ENCODE results near the gene PRKCA.

DNA sequence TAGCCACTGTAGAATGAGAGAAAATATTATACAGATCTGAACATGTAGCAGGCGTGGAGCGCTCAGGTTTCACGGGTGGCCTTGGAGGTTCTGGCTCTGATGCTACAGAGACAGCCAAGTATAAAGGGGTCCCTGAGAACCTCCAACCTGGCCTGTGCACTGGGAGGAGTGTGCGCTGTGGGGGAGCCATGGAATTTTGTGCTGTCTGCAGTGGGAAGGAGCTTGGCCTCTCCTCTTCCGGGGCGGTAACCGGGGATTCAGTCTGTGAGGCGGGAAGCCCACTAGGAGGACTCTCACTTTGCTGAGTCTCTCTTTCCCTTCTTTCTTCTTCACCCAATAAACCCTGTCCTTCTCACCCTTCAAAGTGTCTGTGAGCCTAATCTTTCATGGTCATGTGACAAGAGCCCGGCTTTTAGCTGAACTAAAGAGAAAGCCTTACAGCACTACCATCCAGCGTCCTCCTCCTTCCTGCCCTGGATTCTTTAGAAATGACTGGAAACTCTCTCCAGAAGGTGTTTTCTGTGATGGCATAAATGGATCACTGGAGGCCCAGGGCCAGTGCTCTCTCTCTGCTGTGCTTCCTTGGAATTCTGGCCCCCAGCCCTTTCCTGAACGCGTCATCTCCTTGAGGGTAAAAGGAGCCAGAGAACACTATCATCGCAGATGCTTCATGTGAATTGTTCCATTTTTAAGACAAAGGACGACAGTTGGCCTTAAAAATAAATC, 300.4 kb downstream of the PRKCA start:
- TF ChIP-seq POLR2AphosphoS5 (IDR thresholded peaks at IDR 0.05; ENCODE audit: insufficient read depth, low read depth, low read length): no peak
- TF ChIP-seq, protein P1, sequence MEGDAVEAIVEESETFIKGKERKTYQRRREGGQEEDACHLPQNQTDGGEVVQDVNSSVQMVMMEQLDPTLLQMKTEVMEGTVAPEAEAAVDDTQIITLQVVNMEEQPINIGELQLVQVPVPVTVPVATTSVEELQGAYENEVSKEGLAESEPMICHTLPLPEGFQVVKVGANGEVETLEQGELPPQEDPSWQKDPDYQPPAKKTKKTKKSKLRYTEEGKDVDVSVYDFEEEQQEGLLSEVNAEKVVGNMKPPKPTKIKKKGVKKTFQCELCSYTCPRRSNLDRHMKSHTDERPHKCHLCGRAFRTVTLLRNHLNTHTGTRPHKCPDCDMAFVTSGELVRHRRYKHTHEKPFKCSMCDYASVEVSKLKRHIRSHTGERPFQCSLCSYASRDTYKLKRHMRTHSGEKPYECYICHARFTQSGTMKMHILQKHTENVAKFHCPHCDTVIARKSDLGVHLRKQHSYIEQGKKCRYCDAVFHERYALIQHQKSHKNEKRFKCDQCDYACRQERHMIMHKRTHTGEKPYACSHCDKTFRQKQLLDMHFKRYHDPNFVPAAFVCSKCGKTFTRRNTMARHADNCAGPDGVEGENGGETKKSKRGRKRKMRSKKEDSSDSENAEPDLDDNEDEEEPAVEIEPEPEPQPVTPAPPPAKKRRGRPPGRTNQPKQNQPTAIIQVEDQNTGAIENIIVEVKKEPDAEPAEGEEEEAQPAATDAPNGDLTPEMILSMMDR (IDR thresholded peaks at IDR 0.05; ENCODE audit: extremely low read depth in 1 of 2, insufficient read depth in 1 of 2, low read depth in 1 of 2, low read length in 2 of 2): no peak
- TF ChIP-seq POLR2A (IDR thresholded peaks at IDR 0.05; ENCODE audit: low read depth, low read length): no peak
- TF ChIP-seq FOS (IDR thresholded peaks at IDR 0.05; ENCODE audit: borderline replicate concordance, insufficient read depth, low read length): no peak
- TF ChIP-seq EZH2 (IDR thresholded peaks at IDR 0.05; ENCODE audit: borderline replicate concordance, low read depth, low read length, severe bottlenecking): no peak
- TF ChIP-seq, protein P2, sequence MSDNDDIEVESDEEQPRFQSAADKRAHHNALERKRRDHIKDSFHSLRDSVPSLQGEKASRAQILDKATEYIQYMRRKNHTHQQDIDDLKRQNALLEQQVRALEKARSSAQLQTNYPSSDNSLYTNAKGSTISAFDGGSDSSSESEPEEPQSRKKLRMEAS (IDR thresholded peaks at IDR 0.05; ENCODE audit: insufficient read depth, insufficient read length): no peak
- no peak for TF ChIP-seq JUN (IDR thresholded peaks at IDR 0.05; ENCODE audit: borderline replicate concordance, insufficient read depth, insufficient read length, low read depth)
- TF ChIP-seq GATA2 (IDR thresholded peaks at IDR 0.05; ENCODE audit: insufficient read depth, insufficient read length, low read depth, low read length): no peak

All from endothelial cell of umbilical vein (primary cell).